Stimulated activated naive CD8-positive, alpha-beta T cell treated with anti-CD3 and anti-CD28 coated beads, Interleukin-15, Interleukin-2, amounts not matched to agents 100 ng/mL and 50 ng/mL, for 24 hours (primary cell): Measurements from ENCODE around the gene ZNF565.

Experiments used
- H3K27ac Mint-ChIP-seq: one replicate; pipeline ENCODE4 v1.8.0; 2021; ENCODE audit warnings: mild to moderate bottlenecking, mixed read lengths
- H3K27me3 Mint-ChIP-seq: one replicate; pipeline ENCODE4 v1.8.0; 2021; ENCODE audit warnings: mixed read lengths
- H3K36me3 Mint-ChIP-seq: one replicate; pipeline ENCODE4 v1.8.0; 2021; ENCODE audit warnings: low read depth, mixed read lengths
- H3K4me1 Mint-ChIP-seq: one replicate; pipeline ENCODE4 v1.8.0; 2021; ENCODE audit warnings: low read depth, mixed read lengths
- H3K4me3 Mint-ChIP-seq: one replicate; pipeline ENCODE4 v1.8.0; 2021; ENCODE audit warnings: mild to moderate bottlenecking, mixed read lengths
- H3K9me3 Mint-ChIP-seq: one replicate; pipeline ENCODE4 v1.8.0; 2021; ENCODE audit warnings: mixed read lengths

The ZNF565 gene

GRCh38 chr19:36214386-36215275 is at the start of gene ZNF565, which contains the start of gene ZNF146:
ZNF565 (minus strand) TSS chr19:36214665; CDS start chr19:36201985, 12,680 bp downstream.
ZNF146 (plus strand) TSS chr19:36215106; CDS start chr19:36236441, 21,335 bp downstream.
- H3K9me3 Mint-ChIP-seq: no peaks in the 10 kb centered on the region
- peaks cover 18% of the 10 kb centered on the region for H3K36me3 Mint-ChIP-seq
- H3K27ac Mint-ChIP-seq: no peak within 1 kb of the TSS
- peaks cover 24% of the 10 kb centered on the region for H3K4me1 Mint-ChIP-seq
- no peaks in the 10 kb centered on the region for H3K27me3 Mint-ChIP-seq
- no peak within 1 kb of the TSS for H3K4me3 Mint-ChIP-seq

DNA sequence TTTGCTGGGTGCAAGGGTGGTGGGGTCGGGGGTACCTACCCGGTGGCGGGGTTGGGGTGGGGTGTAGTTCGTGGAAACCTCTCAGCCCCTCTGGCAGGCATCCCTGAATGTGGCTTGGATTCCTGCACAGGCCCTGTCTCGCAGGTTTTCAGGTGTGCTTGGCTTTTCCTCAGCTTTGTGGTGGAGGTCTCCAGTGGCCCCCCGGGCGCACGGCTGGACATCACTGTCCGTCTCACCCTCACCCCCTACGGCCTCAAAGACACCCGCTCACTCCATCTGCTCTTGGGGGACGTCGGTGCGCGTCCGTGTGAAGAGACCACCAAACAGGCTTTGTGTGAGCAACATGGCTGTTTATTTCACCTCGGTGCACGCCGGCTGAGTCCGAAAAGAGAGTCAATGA is 44.7 kb upstream of the ZNF565 start:
- Mint-ChIP-seq H3K9me3 (peaks cover 19% of the 10 kb centered on the region), H3K4me1 (no peaks in the 10 kb centered on the region), H3K27ac (no peak overlapping the region), H3K4me3 (no peak overlapping the region), H3K27me3 (peaks cover 3% of the 10 kb centered on the region), H3K36me3 (peaks cover 10% of the 10 kb centered on the region)

DNA sequence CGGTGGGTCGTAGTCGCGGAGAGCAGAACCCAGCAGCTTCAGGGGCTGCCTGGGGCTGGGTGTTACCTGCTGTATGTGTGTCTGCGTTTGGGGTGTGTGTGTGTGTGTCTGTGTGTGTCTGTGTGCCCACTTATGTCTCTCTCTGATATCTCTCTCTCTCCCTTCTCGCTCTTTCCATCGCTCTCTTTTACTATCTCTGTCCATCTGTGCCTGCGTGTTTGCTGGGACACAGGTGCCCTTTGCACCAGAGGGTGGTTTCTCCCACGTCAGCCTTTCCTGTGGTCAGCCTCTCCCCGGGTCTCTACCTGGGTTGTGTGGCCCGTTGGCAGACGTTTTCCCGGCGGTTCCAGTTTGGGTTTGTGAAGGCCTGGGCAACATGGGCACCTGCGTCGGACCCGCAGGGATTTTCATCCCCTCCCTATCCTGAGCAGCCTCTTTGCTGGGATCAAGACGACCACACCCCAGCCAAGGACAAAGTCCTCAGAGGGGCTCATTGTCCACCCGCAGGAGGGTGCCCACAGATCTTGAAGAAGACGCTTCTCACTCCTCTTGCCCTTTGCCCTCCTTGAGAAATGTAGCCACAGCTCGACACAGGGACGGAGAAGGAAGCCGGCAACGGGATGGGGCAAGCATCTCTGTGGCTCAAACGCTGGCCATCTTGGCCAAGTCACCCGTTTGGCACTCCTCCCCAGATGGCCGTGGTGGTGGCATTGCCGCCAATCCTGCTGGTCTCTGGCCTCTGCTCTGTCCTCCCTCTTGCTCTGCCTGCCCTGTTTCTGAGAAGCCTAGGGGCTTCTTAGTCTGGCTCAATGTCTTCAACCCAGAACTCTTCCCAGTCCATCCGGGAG is 43.8 kb upstream of the ZNF565 start:
- H3K36me3 Mint-ChIP-seq: peaks cover 12% of the 10 kb centered on the region
- H3K9me3 Mint-ChIP-seq: peaks cover 17% of the 10 kb centered on the region
- no peaks in the 10 kb centered on the region for H3K4me1 Mint-ChIP-seq
- H3K4me3 Mint-ChIP-seq: no peak overlapping the region
- peaks cover 3% of the 10 kb centered on the region for H3K27me3 Mint-ChIP-seq
- H3K27ac Mint-ChIP-seq: no peak overlapping the region

GRCh38 chr19:36257520-36257876 is 43.0 kb upstream of the ZNF565 start:
- Mint-ChIP-seq H3K27ac (no peak overlapping the region), H3K4me3 (no peak overlapping the region), H3K4me1 (no peaks in the 10 kb centered on the region), H3K36me3 (peaks cover 12% of the 10 kb centered on the region), H3K27me3 (peaks cover 3% of the 10 kb centered on the region), H3K9me3 (peaks cover 15% of the 10 kb centered on the region)

GRCh38 chr19:36256853-36257519 is 42.5 kb upstream of the ZNF565 start:
- Mint-ChIP-seq H3K36me3 (peaks cover 12% of the 10 kb centered on the region), H3K9me3 (peaks cover 18% of the 10 kb centered on the region), H3K4me1 (no peaks in the 10 kb centered on the region), H3K27me3 (peaks cover 3% of the 10 kb centered on the region), H3K27ac (no peak overlapping the region), H3K4me3 (no peak overlapping the region)

GRCh38 chr19:36256064-36256463 is 41.6 kb upstream of the ZNF565 start:
- Mint-ChIP-seq H3K36me3 (peaks cover 12% of the 10 kb centered on the region), H3K27me3 (peaks cover 3% of the 10 kb centered on the region), H3K9me3 (peaks cover 25% of the 10 kb centered on the region), H3K4me1 (no peaks in the 10 kb centered on the region), H3K27ac (no peak overlapping the region), H3K4me3 (no peak overlapping the region)

DNA sequence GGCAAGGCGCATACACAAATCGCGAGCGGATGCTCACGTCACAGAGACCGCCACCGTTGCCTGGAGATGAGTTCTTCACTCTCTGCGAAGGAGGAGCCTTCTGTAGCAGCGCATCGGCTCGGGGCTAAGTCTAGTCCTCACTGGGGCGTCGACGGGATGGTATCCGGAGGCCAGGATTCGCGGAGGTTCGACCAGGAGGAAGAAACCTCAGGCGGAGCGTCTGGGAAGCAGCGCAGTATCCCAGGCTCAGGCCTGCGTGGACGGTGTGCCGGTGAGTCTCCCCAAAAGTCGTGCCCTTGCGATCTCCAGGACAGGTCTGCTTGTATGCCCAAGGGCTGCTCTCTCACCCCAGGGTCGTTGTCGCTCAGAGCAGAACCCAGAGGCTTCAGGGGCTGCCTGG is 40.9 kb upstream of the ZNF565 start:
- Mint-ChIP-seq H3K9me3 (peaks cover 25% of the 10 kb centered on the region), H3K4me3 (no peak overlapping the region), H3K27me3 (peaks cover 3% of the 10 kb centered on the region)

DNA sequence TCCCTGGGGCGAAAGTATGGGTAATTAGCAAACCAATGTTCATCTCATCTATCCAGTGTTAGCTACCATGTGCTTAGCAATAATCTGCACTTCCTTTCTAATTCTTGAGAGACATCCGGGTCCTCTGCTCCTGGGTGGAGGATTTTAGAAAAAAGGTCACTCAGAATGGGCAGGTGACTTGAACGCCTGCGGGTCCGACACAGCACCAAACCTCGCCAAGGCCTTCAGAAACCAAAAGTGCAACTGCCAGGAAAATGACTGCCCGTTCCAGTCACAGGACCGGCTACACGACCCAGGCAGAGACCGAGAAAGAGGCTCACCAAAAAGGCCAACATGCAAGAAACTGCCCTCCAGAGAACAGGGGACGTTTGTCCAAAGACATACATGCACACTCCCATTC is 40.4 kb upstream of the ZNF565 start:
- Mint-ChIP-seq H3K27ac (no peak overlapping the region), H3K36me3 (peaks cover 12% of the 10 kb centered on the region), H3K4me1 (no peaks in the 10 kb centered on the region), H3K27me3 (peaks cover 3% of the 10 kb centered on the region), H3K9me3 (peaks cover 25% of the 10 kb centered on the region), H3K4me3 (no peak overlapping the region)

More for the DNA sequence above, 40.9 kb upstream of the ZNF565 start:
- peaks cover 12% of the 10 kb centered on the region for H3K36me3 Mint-ChIP-seq
- H3K4me1 Mint-ChIP-seq: no peaks in the 10 kb centered on the region
- no peak overlapping the region for H3K27ac Mint-ChIP-seq

GRCh38 chr19:36252047-36252446 is 37.6 kb upstream of the ZNF565 start:
- H3K27me3 Mint-ChIP-seq: no peaks in the 10 kb centered on the region
- H3K4me3 Mint-ChIP-seq: no peak overlapping the region
- peaks cover 15% of the 10 kb centered on the region for H3K36me3 Mint-ChIP-seq
- H3K4me1 Mint-ChIP-seq: no peaks in the 10 kb centered on the region
- no peak overlapping the region for H3K27ac Mint-ChIP-seq
- peaks cover 30% of the 10 kb centered on the region for H3K9me3 Mint-ChIP-seq

GRCh38 chr19:36246006-36246481 is 31.6 kb upstream of the ZNF565 start:
- peaks cover 31% of the 10 kb centered on the region for H3K36me3 Mint-ChIP-seq
- peaks cover 25% of the 10 kb centered on the region for H3K9me3 Mint-ChIP-seq
- H3K4me3 Mint-ChIP-seq: peak overlapping the region; percentile 13
- H3K27ac Mint-ChIP-seq: no peak overlapping the region
- H3K4me1 Mint-ChIP-seq: peaks cover 3% of the 10 kb centered on the region
- peaks cover 17% of the 10 kb centered on the region for H3K27me3 Mint-ChIP-seq

DNA sequence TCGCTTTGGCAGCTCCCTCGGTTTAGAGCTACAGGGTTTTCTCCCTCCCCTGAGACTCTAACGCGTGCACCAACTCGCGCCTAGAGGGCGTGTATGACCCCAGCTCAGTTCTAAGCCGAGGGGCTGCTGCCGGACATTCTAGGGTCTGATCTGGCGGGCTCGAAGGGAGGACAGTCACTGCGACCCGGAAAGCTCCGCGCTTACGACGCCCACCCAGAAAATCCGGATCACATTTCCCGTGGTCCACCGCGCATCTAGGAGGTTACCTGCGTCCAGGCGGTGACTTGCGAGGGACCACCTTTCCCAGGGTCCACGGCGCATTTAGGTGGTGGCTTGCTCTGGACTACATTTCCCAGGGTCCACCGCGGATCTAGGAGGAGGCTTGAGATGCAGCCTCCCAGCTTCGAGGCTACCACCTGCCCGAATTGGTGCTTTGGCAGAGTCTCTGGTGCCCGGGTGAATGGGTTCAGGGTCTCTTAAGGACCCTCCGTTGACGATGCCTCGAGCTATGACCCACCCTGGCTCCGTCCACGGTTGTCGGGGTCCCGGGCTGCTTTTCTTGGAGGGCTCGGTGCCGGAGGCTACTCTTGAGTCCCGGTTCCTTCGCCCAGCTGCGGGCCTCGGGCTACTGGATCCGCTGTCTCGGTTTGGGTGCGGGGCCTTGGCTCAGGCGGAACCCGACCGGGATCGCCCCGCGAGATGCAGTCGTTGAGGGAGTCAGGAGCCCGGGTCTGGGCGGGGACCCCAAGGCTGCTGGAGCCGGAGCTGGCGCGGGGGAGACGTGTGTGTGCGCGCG is 30.9 kb upstream of the ZNF565 start:
- peaks cover 3% of the 10 kb centered on the region for H3K4me1 Mint-ChIP-seq
- H3K4me3 Mint-ChIP-seq: no peak overlapping the region
- H3K9me3 Mint-ChIP-seq: peaks cover 25% of the 10 kb centered on the region
- peaks cover 17% of the 10 kb centered on the region for H3K27me3 Mint-ChIP-seq
- H3K36me3 Mint-ChIP-seq: peaks cover 31% of the 10 kb centered on the region
- H3K27ac Mint-ChIP-seq: no peak overlapping the region

GRCh38 chr19:36244066-36244465 is 29.6 kb upstream of the ZNF565 start:
- Mint-ChIP-seq H3K4me1 (peaks cover 3% of the 10 kb centered on the region), H3K9me3 (peaks cover 38% of the 10 kb centered on the region), H3K27ac (no peak overlapping the region), H3K4me3 (no peak overlapping the region), H3K36me3 (peaks cover 44% of the 10 kb centered on the region), H3K27me3 (peaks cover 17% of the 10 kb centered on the region)

- Mint-ChIP-seq H3K27ac (no peak overlapping the region), H3K9me3 (peaks cover 56% of the 10 kb centered on the region), H3K4me1 (no peaks in the 10 kb centered on the region), H3K4me3 (no peak overlapping the region), H3K27me3 (no peaks in the 10 kb centered on the region), H3K36me3 (peaks cover 88% of the 10 kb centered on the region)
Observed at GRCh38 chr19:36236946-36237310, 22.5 kb upstream of the ZNF565 start.
